Measurements from ENCODE around the gene CCND1. TPM values are rescaled to one million over a fixed set of nuclear protein-coding genes. Genes with fewer than 3 reads are reported as not detected.
A peak's percentile ranks its signal among the peaks of the same experiment; 100 is the strongest.

The CCND1 gene
- total RNA-seq, 1 experiment from 2014 or later = 372 TPM

- peaks cover 20 to 24% of the 10 kb centered on the region in 2 experiments for H3K4me1 Mint-ChIP-seq
- H3K36me3 Mint-ChIP-seq (ENCODE audit: insufficient read depth in 1 of 3, low read depth in 3 of 3) = peaks cover 0 to 2% (median 0%) of the 10 kb centered on the region in 3 experiments; a peak in 1 of 7 replicates
- H3K23ac ChIP-seq (ENCODE audit: insufficient read length, low read depth, low read length) = no peak overlapping the region
- H3K23me2 ChIP-seq (ENCODE audit: insufficient read length, low read depth, low read length, poor library complexity, severe bottlenecking) = no peaks in the 10 kb centered on the region
- no peaks in the 10 kb centered on the region for H3K79me2 ChIP-seq (ENCODE audit: insufficient read depth, low read length)
- no peak overlapping the region for H2BK12ac ChIP-seq (ENCODE audit: insufficient read length, low read depth, low read length)
- no peak overlapping the region for H4K8ac ChIP-seq (replicated peaks; ENCODE audit: insufficient read length, low read depth, low read length)
- H2BK120ac ChIP-seq (ENCODE audit: low read depth, low read length, poor library complexity, severe bottlenecking) = no peak overlapping the region
- no peak overlapping the region for H2BK5ac ChIP-seq (ENCODE audit: insufficient read length, low read length)
- H2BK20ac ChIP-seq (ENCODE audit: low read depth, low read length, poor library complexity, severe bottlenecking) = no peak overlapping the region
- no peak overlapping the region for H3T11ph ChIP-seq (ENCODE audit: low read length)
- no peak overlapping the region for H3K4ac ChIP-seq (ENCODE audit: low read depth, low read length)
- H2AK5ac ChIP-seq (ENCODE audit: insufficient read length, low read length) = no peak overlapping the region
- no peak overlapping the region for H3K27ac ChIP-seq (ENCODE audit: insufficient read length, low read depth, low read length)
- peak overlapping the region; percentile 20; the same call in 1 of the 2 replicates for H3K14ac ChIP-seq (ENCODE audit: insufficient read depth, low read length)
- no CpG with 5 or more reads among the region's 16 CpGs for WGBS (ENCODE audit: extremely low coverage, insufficient read length, low lambda C conversion rate)
- no peaks in the 10 kb centered on the region for H4K20me1 ChIP-seq (ENCODE audit: control insufficient read depth, insufficient read depth, insufficient read length)
- DNase-seq = no peak
- no peak overlapping the region for H2BK15ac ChIP-seq (ENCODE audit: low read depth, low read length)
- no peak overlapping the region for H3K4me2 ChIP-seq (ENCODE audit: insufficient read depth, insufficient read length, low read length)
- H3K18ac ChIP-seq (ENCODE audit: insufficient read length, low read depth, low read length) = no peak overlapping the region
- H3K4me3 Mint-ChIP-seq = no peak overlapping the region
- H3K4me1 ChIP-seq (ENCODE audit: insufficient read depth, low read length) = no peaks in the 10 kb centered on the region; the same call in 1 of the 2 replicates
- no peaks in the 10 kb centered on the region for H3K9me3 ChIP-seq (ENCODE audit: control insufficient read depth, low read depth, low read length)
- H3K9ac ChIP-seq (ENCODE audit: extremely low read depth, insufficient read length, low read length) = no peak overlapping the region
- H2AFZ ChIP-seq (ENCODE audit: low read length) = no peak overlapping the region
- H4K91ac ChIP-seq (ENCODE audit: insufficient read length, low read depth, low read length) = no peak overlapping the region
- H3K9me3 Mint-ChIP-seq = peaks cover 1 to 5% of the 10 kb centered on the region in 2 experiments; a peak in 3 of 5 replicates
- TF ChIP-seq CTCF (conservative IDR thresholded peaks at IDR 0.05) = no peak; the same call in 2 of the 3 replicates
- H4K5ac ChIP-seq (ENCODE audit: insufficient read length, low read depth, low read length) = no peak overlapping the region
- peaks cover 6% of the 10 kb centered on the region for H3K27me3 Mint-ChIP-seq (ENCODE audit: low read depth)
- no peaks in the 10 kb centered on the region for H3K27me3 ChIP-seq (ENCODE audit: insufficient read depth, low read length)
- no peak overlapping the region for H3K56ac ChIP-seq (ENCODE audit: insufficient read length, low read depth, low read length)
- no peaks in the 10 kb centered on the region for H3K79me1 ChIP-seq (ENCODE audit: insufficient read depth, low read depth, low read length, poor library complexity, severe bottlenecking)
- no peak overlapping the region for H3K27ac Mint-ChIP-seq
These were observed 25.2 kb upstream of the CCND1 start for GRCh38 chr11:69615545-69616278.
